Measurements from ENCODE around the gene PTER. TPM values are rescaled to one million over a fixed set of nuclear protein-coding genes. Genes with fewer than 3 reads are reported as not detected.

Gene PTER
- total RNA-seq, 1 donor from 2014 or later: 7.8 TPM

DNA sequence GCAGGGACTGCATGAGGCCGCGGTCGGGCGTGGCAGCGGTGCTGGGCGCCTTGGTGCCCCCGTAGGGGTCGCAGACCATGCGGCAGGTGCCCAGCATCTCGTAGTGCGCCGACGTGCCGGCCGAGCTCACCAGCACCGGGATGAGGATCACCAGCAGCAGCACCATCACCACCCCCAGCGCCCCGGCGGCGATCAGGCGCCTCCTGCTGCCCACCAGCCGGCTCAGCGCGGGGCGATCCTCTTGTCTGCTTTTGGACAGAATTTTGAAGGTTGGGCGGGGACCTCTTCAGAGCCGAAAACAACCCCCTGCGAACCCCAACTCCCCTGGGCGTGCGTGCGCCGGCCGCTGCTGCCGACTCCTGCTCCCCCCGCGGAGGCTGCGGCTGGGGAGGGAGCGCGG, 84.1 kb downstream of the PTER start:
- Mint-ChIP-seq H3K27me3 (ENCODE audit: low read depth) (peaks cover 94% of the 10 kb centered on the region), H3K9me3 (no peaks in the 10 kb centered on the region), H3K4me3 (no peak overlapping the region), H3K4me1 (peaks cover 24% of the 10 kb centered on the region), H3K27ac (ENCODE audit: unreplicated experiment) (no peak overlapping the region), H3K36me3 (ENCODE audit: low read depth) (no peaks in the 10 kb centered on the region)
- DNase-seq (ENCODE audit: low read depth, low spot score): peak; percentile 25
- TF ChIP-seq, protein P1, sequence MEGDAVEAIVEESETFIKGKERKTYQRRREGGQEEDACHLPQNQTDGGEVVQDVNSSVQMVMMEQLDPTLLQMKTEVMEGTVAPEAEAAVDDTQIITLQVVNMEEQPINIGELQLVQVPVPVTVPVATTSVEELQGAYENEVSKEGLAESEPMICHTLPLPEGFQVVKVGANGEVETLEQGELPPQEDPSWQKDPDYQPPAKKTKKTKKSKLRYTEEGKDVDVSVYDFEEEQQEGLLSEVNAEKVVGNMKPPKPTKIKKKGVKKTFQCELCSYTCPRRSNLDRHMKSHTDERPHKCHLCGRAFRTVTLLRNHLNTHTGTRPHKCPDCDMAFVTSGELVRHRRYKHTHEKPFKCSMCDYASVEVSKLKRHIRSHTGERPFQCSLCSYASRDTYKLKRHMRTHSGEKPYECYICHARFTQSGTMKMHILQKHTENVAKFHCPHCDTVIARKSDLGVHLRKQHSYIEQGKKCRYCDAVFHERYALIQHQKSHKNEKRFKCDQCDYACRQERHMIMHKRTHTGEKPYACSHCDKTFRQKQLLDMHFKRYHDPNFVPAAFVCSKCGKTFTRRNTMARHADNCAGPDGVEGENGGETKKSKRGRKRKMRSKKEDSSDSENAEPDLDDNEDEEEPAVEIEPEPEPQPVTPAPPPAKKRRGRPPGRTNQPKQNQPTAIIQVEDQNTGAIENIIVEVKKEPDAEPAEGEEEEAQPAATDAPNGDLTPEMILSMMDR (conservative IDR thresholded peaks at IDR 0.05): no peak

DNA sequence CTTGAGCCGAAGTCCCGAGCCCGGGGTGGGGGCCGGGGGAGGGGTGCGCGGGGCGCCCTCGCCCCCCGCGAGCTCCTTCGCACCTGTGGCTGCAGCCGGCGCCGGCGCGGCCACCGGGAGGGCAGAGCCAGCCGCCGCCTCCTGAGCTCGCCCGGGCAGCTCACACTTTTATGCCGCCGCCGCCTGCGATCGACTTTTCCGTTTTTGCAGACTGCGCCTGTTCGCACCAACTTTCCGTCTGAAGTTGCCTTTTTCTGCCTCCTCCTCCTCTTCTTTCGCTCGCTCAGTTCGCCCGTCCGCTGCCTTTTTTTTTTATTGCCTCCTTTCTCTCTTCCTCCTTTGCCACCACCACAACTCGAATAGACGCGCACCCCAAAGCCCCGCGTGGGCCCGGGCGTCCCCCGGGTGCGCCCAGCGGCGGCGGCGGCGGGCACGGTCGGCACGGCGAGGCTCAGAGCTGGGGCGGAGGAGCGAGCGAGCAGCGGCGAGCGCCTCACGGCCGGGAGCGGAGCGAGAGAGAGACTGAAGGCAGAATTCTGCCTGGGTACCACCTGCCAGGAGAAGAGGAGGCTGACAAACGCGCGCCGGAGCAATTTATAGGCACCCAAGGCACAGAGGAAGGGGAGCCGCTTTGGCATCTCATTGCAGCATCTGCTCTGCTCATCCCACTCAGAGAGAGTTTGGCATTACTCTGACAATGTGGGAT, 84.7 kb downstream of the PTER start, which contains the start of gene C1QL3:
Gene C1QL3, minus strand, starts transcription at position 569 of the 706 bp plus-strand sequence. CDS start 814 bp downstream, outside the sequence.
- TF ChIP-seq, protein P1 (conservative IDR thresholded peaks at IDR 0.05): no peak
- no peak within 1 kb of the TSS for H3K27ac Mint-ChIP-seq (ENCODE audit: unreplicated experiment)
- H3K9me3 Mint-ChIP-seq: no peaks in the 10 kb centered on the region
- H3K4me1 Mint-ChIP-seq: peaks cover 24% of the 10 kb centered on the region
- no peaks in the 10 kb centered on the region for H3K36me3 Mint-ChIP-seq (ENCODE audit: low read depth)
- peaks cover 93% of the 10 kb centered on the region for H3K27me3 Mint-ChIP-seq (ENCODE audit: low read depth)
- peak; percentile 22 for DNase-seq (ENCODE audit: low read depth, low spot score)
- peak within 1 kb of the TSS; percentile 79 for H3K4me3 Mint-ChIP-seq

DNA sequence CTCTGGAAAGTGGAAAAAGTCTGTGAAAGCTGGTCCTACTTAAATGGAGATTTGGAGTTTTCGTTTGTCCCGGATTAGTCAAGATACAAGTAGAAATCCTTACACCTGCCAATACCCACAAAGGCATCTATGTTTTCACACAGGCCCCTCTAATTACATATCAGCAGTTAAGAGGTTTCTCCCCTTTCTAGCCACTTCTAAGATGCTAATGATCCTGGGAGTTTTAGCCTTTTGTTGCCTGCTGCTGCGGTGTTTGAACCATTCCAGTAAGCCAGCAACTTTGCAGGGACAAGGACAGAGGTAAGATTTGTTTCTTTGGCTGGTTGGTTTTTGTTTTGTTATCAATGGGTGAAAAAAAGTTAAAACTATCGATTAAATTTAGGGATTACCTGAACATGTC, 90.6 kb downstream of the PTER start:
- Mint-ChIP-seq H3K36me3 (ENCODE audit: low read depth) (peaks cover 3% of the 10 kb centered on the region), H3K27ac (ENCODE audit: unreplicated experiment) (no peak overlapping the region), H3K4me1 (peaks cover 12% of the 10 kb centered on the region), H3K9me3 (no peaks in the 10 kb centered on the region), H3K27me3 (ENCODE audit: low read depth) (peaks cover 93% of the 10 kb centered on the region), H3K4me3 (no peak overlapping the region)
- TF ChIP-seq, protein P1 (conservative IDR thresholded peaks at IDR 0.05): no peak
- DNase-seq (ENCODE audit: low read depth, low spot score): no peak

DNA sequence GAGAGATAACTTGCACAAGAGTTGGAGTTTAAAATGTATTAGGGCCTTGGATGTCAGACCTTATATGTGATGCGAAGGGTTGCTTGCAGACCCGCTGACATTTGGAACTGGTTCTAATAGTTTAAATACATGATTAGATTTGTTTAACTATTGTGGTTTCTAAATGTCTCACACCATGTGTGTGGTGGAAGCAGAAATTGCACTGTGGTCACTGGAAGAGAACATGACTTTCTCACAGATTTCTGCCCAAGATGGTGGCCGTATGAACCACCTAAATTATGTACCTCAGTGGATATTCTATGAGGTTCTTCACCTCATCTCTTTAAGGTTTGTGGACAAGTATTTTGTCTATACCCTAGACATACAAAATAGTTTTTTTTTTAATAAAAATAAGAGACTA, 93.0 kb downstream of the PTER start:
- no peaks in the 10 kb centered on the region for H3K9me3 Mint-ChIP-seq
- TF ChIP-seq, protein P1 (conservative IDR thresholded peaks at IDR 0.05): no peak
- no peak for DNase-seq (ENCODE audit: low read depth, low spot score)
- H3K27me3 Mint-ChIP-seq (ENCODE audit: low read depth): peaks cover 82% of the 10 kb centered on the region
- peaks cover 3% of the 10 kb centered on the region for H3K36me3 Mint-ChIP-seq (ENCODE audit: low read depth)
- no peaks in the 10 kb centered on the region for H3K4me1 Mint-ChIP-seq
- H3K4me3 Mint-ChIP-seq: no peak overlapping the region
- H3K27ac Mint-ChIP-seq (ENCODE audit: unreplicated experiment): no peak overlapping the region

DNA sequence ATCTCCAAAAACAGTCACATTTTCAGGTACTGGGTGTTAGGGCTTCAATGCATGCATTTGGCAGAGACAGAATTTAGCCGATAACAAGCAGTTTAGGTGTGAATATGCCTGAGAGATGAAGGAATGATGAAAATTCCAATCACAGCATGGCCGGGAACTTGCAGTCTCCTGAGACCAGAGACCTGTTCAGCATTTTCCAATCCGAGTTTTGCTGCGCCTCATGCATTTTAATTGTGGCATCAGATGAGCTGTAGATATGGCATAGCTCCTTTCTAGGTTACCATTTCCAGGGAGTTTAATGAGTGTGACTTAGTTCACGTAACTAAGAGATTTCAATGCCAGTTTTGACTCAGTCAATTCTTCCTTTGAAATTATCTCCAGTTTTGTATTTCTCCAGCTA, 99.3 kb downstream of the PTER start:
- Mint-ChIP-seq H3K27ac (ENCODE audit: unreplicated experiment) (no peak overlapping the region), H3K36me3 (ENCODE audit: low read depth) (no peaks in the 10 kb centered on the region), H3K4me1 (no peaks in the 10 kb centered on the region), H3K27me3 (ENCODE audit: low read depth) (peaks cover 67% of the 10 kb centered on the region), H3K9me3 (no peaks in the 10 kb centered on the region), H3K4me3 (no peak overlapping the region)
- DNase-seq (ENCODE audit: low read depth, low spot score): no peak
- TF ChIP-seq, protein P1 (conservative IDR thresholded peaks at IDR 0.05): no peak
